Karpas-422 (cell line): ENCODE data around the gene RPP38. TPM values are rescaled to one million over a fixed set of nuclear protein-coding genes. Genes with fewer than 3 reads are reported as not detected.

Source experiments
- DNase-seq: peaks from one replicate; pipeline ENCODE4 v3.0.0-alpha.2; 2015
- H2AFZ ChIP-seq: fragments of 200-600 bp; sonication (generic); 2 replicates; pipeline ENCODE4 v1.6.1; 2014; ENCODE audit warnings: antibody characterized with exemption, low read length, mixed read lengths
- H3K27ac ChIP-seq: fragments of 200-600 bp; sonication (generic); 2 replicates; pipeline ENCODE4 v1.5.1; 2014; ENCODE audit warnings: mild to moderate bottlenecking, low read length, moderate library complexity
- H3K27me3 ChIP-seq: fragments of 200-600 bp; sonication (generic); 2 replicates; pipeline ENCODE4 v1.6.1; 2014; ENCODE audit warnings: low read length, mixed read lengths
- H3K36me3 ChIP-seq: fragments of 200-600 bp; sonication (generic); 2 replicates; pipeline ENCODE4 v1.6.1; 2014; ENCODE audit warnings: low read length, mixed read lengths; ENCODE audit not compliant: insufficient read depth
- H3K4me1 ChIP-seq: fragments of 200-600 bp; sonication (generic); 2 replicates; pipeline ENCODE4 v1.6.1; 2014; ENCODE audit warnings: mild to moderate bottlenecking, low read length, mixed read lengths
- H3K4me2 ChIP-seq: fragments of 200-600 bp; sonication (generic); 2 replicates; pipeline ENCODE4 v1.6.1; 2014; ENCODE audit warnings: low read length, low read depth, mild to moderate bottlenecking; ENCODE audit not compliant: poor library complexity, severe bottlenecking
- H3K4me3 ChIP-seq: fragments of 200-600 bp; sonication (generic); 2 replicates; pipeline ENCODE4 v1.5.1; 2014; ENCODE audit warnings: mild to moderate bottlenecking, antibody characterized with exemption, low read length, mixed read lengths
- H3K79me2 ChIP-seq: fragments of 200-600 bp; sonication (generic); 2 replicates; pipeline ENCODE4 v1.6.1; 2014; ENCODE audit warnings: mild to moderate bottlenecking, low read length, mixed read lengths
- H3K9ac ChIP-seq: fragments of 200-600 bp; sonication (generic); 2 replicates; pipeline ENCODE4 v1.6.0; 2014; ENCODE audit warnings: low read length
- H3K9me2 ChIP-seq: fragments of 200-600 bp; sonication (generic), shearing (Covaris generic); replicated peaks from 2 replicates; pipeline ENCODE4 v1.6.0; 2014; ENCODE audit warnings: mild to moderate bottlenecking, low read length, moderate library complexity; ENCODE audit not compliant: insufficient read depth
- H3K9me3 ChIP-seq: fragments of 300-700, 200-600 bp; sonication (generic); 2 replicates; pipeline ENCODE4 v1.6.1; 2014; ENCODE audit warnings: low read length, mixed read lengths
- H4K20me1 ChIP-seq: fragments of 200-600 bp; sonication (generic); 2 replicates; pipeline ENCODE4 v1.6.1; 2014; ENCODE audit warnings: mild to moderate bottlenecking, antibody characterized with exemption, low read length, low read depth; ENCODE audit not compliant: insufficient read depth
- total RNA-seq: library from RNA; depleted of rRNA; stranded (reverse); fragments of >200 nt; shearing (Covaris generic); gene quantifications from 2 replicates; pipeline ENCODE4 v1.2.3, GENCODE V29; 2014; ENCODE audit warnings: low replicate concordance

The RPP38 gene
- total RNA-seq, 1 experiment from 2014 or later = 18.0 TPM

DNA sequence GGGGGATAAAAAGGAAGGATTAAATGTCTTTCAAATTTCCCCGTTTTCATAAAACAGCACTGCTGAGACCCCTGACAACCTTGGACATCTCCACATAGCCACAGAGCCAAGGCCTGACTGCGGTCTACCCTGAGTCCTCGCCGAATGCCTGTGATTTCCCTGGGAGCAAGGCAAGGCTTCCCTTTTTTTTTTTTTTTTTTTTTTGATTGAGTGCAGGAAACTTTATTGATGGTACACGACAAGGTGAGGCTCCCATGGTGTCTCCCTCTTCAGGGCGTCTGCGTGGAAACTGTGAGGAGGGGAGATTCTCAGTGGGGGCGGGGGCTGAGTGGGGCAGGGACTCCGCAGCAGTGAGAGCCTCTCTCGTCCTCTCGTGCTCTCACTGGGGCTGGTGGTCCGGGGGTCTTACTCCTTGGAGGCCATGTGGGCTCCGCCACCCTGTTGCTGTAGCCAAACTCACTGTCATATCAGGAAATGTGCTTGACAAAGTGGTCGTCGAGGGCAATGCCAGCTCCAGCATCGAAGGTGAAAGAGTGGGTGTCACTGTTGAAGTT is 4.2 kb upstream of the RPP38 start:
- Histone ChIP-seq H2AFZ (no peak overlapping the region), H3K27ac (no peak overlapping the region), H4K20me1 (no peaks in the 10 kb centered on the region), H3K4me1 (peaks cover 12% of the 10 kb centered on the region), H3K4me3 (no peak overlapping the region), H3K9me3 (no peaks in the 10 kb centered on the region), H3K79me2 (peaks cover 6% of the 10 kb centered on the region), H3K9ac (no peak overlapping the region), H3K4me2 (no peak overlapping the region), H3K36me3 (no peaks in the 10 kb centered on the region), H3K27me3 (no peaks in the 10 kb centered on the region; the same call in 1 of the 2 replicates), H3K9me2 (no peaks in the 10 kb centered on the region)
- no peak for DNase-seq

- Histone ChIP-seq H2AFZ (peak overlapping the region; percentile 98), H3K27me3 (no peaks in the 10 kb centered on the region; the same call in 1 of the 2 replicates), H3K4me2 (peak overlapping the region; percentile 96), H3K79me2 (peaks cover 43% of the 10 kb centered on the region), H3K4me1 (peaks cover 19% of the 10 kb centered on the region), H3K9me2 (no peaks in the 10 kb centered on the region), H3K36me3 (peaks cover 10% of the 10 kb centered on the region; the same call in 1 of the 2 replicates), H3K27ac (no peak overlapping the region), H3K4me3 (peak overlapping the region; percentile 94), H3K9ac (peak overlapping the region; percentile 89), H4K20me1 (peaks cover 22% of the 10 kb centered on the region), H3K9me3 (no peaks in the 10 kb centered on the region)
- no peak for DNase-seq
Observed at GRCh38 chr10:15096661-15097010, 519 bp upstream of the RPP38 start.

DNA sequence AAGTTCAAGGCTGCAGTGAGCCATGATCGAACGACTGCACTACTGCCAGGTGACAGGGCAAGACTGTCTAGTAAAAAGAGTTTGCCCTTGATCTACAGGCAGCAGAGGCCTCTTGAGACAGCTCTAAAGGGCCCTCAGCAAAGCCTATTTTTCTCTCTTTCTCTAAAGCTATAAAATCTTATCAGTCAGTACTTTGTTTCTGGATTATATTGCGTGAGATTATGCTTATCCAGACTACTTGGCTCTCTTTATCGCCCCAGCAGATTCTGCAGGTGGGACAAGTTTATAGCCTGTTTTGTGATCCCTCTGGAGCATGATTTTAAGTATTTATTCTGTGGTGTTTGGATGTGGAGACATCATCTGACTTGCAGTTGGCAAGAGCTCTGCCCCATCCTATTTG is 2.7 kb downstream of the RPP38 start:
- H3K4me2 ChIP-seq = no peak overlapping the region

DNA sequence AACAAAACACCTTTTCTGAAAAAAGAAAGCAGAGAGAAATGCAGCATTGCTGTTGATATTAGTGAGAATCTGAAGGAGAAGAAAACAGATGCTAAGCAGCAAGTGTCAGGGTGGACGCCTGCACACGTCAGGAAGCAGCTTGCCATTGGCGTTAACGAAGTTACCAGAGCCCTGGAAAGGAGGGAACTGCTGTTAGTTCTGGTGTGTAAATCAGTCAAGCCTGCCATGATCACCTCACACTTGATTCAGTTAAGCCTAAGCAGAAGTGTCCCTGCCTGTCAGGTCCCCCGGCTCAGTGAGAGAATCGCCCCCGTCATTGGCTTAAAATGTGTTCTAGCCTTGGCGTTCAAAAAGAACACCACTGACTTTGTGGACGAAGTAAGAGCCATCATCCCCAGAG is 6.4 kb downstream of the RPP38 start:
- Histone ChIP-seq H3K9ac (no peak overlapping the region), H3K4me2 (no peak overlapping the region), H3K9me2 (no peaks in the 10 kb centered on the region), H3K27me3 (no peaks in the 10 kb centered on the region), H3K4me1 (peaks cover 18% of the 10 kb centered on the region), H3K79me2 (peaks cover 39% of the 10 kb centered on the region), H3K27ac (no peak overlapping the region), H3K9me3 (no peaks in the 10 kb centered on the region), H2AFZ (no peak overlapping the region), H3K36me3 (peaks cover 27% of the 10 kb centered on the region; the same call in 1 of the 2 replicates), H4K20me1 (peaks cover 27% of the 10 kb centered on the region), H3K4me3 (no peak overlapping the region)
- DNase-seq = no peak

More for the DNA sequence above, 2.7 kb downstream of the RPP38 start:
- Histone ChIP-seq H3K36me3 (peaks cover 22% of the 10 kb centered on the region; the same call in 1 of the 2 replicates), H2AFZ (no peak overlapping the region), H4K20me1 (peaks cover 27% of the 10 kb centered on the region), H3K4me3 (no peak overlapping the region), H3K9me2 (no peaks in the 10 kb centered on the region), H3K79me2 (peaks cover 50% of the 10 kb centered on the region), H3K27me3 (no peaks in the 10 kb centered on the region; the same call in 1 of the 2 replicates), H3K4me1 (peaks cover 19% of the 10 kb centered on the region), H3K9me3 (no peaks in the 10 kb centered on the region), H3K27ac (no peak overlapping the region), H3K9ac (no peak overlapping the region)
- DNase-seq = no peak

DNA sequence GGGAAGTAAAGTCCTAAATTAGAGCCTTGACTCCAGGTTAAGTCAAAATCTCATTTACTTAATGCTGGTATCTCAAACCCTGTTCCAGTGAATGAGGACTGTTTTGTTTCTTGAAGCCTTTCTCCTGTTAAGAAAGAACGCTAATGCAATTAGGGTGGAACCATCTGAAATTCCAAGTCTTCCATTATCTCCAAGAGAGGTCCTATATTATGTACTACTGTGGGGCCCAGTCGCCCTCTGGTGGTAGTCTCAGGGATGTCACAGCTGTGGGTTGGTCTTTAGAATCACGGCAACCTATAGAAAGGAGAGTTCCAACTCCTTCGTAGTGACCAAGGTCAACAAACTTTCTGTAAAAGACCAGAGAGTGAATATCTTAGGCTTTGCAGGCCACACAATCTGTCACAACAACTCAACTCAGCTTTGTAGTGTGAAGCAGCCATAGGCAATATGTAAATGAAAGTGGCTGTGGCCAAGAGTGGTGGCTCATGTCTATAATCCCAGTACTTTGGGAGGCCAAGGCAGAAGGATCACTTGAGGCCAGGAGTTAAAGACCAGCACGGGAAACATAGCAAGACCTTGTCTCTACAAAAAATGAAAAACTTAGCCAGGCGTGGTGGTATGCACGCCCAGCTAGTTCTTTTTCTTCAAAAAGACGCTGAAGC is 9.3 kb downstream of the RPP38 start:
- Histone ChIP-seq H3K4me2 (no peak overlapping the region), H3K27me3 (no peaks in the 10 kb centered on the region), H3K4me1 (peaks cover 11% of the 10 kb centered on the region), H3K79me2 (peaks cover 9% of the 10 kb centered on the region), H4K20me1 (peaks cover 6% of the 10 kb centered on the region; the same call in 1 of the 2 replicates), H3K9me2 (no peaks in the 10 kb centered on the region), H3K36me3 (peaks cover 18% of the 10 kb centered on the region; the same call in 1 of the 2 replicates), H3K4me3 (no peak overlapping the region), H3K9ac (no peak overlapping the region), H3K27ac (no peak overlapping the region), H3K9me3 (no peaks in the 10 kb centered on the region), H2AFZ (no peak overlapping the region)
- peak; percentile 84 for DNase-seq

DNA sequence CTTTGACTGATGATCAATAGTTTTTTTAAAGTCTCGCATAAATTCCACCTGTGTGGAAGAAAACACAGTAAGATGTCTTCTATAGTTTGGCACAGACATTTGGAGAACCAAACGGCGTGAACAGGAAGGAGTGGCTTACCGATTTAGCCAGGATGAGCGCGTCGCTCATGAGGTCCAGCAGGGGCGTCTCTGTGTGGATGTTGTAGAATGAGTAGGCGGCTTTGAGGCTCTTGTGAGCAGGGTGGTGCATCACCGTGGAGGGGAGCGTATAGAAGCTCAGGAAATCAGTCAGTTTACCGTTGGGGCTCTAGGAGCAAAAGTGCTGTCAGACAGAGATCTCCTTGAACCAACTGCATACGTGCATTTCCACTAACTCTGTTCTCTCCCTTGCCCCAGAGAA is 15.5 kb downstream of the RPP38 start:
- no peak overlapping the region for H3K4me2 ChIP-seq
- no peaks in the 10 kb centered on the region for H4K20me1 ChIP-seq
- no peak for DNase-seq
- no peak overlapping the region for H3K9ac ChIP-seq
- no peak overlapping the region for H3K27ac ChIP-seq
- H3K4me1 ChIP-seq = no peaks in the 10 kb centered on the region
- H3K27me3 ChIP-seq = no peaks in the 10 kb centered on the region
- H3K9me3 ChIP-seq = no peaks in the 10 kb centered on the region
- no peaks in the 10 kb centered on the region for H3K36me3 ChIP-seq
- no peaks in the 10 kb centered on the region for H3K79me2 ChIP-seq
- H2AFZ ChIP-seq = no peak overlapping the region
- no peaks in the 10 kb centered on the region for H3K9me2 ChIP-seq
- no peak overlapping the region for H3K4me3 ChIP-seq

DNA sequence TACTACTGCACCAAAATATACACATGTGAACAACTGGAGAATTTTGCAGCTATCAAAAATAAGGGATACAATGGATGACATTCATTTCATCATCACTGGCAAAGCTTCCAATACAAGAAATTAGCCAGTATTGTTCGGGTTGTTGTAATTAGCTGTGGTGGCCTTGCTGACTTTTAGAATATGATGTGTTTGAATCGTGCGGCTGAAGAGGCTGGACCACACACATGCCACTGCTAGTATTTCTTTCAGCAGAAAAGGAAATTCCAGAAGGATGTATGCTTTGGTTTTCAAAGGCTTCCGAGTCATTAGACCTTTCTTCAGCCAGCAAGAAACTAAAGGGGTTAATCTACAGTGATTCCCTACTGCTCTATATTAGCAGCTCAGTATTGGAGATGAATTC is 16.6 kb downstream of the RPP38 start:
- no peaks in the 10 kb centered on the region for H3K36me3 ChIP-seq
- no peaks in the 10 kb centered on the region for H3K79me2 ChIP-seq
- no peak overlapping the region for H3K4me2 ChIP-seq
- no peaks in the 10 kb centered on the region for H4K20me1 ChIP-seq
- H3K27ac ChIP-seq = no peak overlapping the region
- no peak overlapping the region for H3K4me3 ChIP-seq
- H3K9me3 ChIP-seq = no peaks in the 10 kb centered on the region
- no peak for DNase-seq
- H3K4me1 ChIP-seq = no peaks in the 10 kb centered on the region
- H2AFZ ChIP-seq = no peak overlapping the region
- H3K27me3 ChIP-seq = no peaks in the 10 kb centered on the region
- no peak overlapping the region for H3K9ac ChIP-seq
- no peaks in the 10 kb centered on the region for H3K9me2 ChIP-seq

- DNase-seq = no peak
- no peak overlapping the region for H3K27ac ChIP-seq
- H3K36me3 ChIP-seq = no peaks in the 10 kb centered on the region
- H2AFZ ChIP-seq = no peak overlapping the region
- no peaks in the 10 kb centered on the region for H4K20me1 ChIP-seq
- H3K9me2 ChIP-seq = no peaks in the 10 kb centered on the region
- no peak overlapping the region for H3K4me3 ChIP-seq
- H3K9ac ChIP-seq = no peak overlapping the region
- no peaks in the 10 kb centered on the region for H3K79me2 ChIP-seq
- no peaks in the 10 kb centered on the region for H3K9me3 ChIP-seq
- H3K4me2 ChIP-seq = no peak overlapping the region
- no peaks in the 10 kb centered on the region for H3K27me3 ChIP-seq
- H3K4me1 ChIP-seq = no peaks in the 10 kb centered on the region
Observed at GRCh38 chr10:15116225-15116624, 19.1 kb downstream of the RPP38 start.
